GM10266 (cell line): ENCODE measurements around the gene PTPN22.
A peak's percentile ranks its signal among the peaks of the same experiment; 100 is the strongest.

Experiments
- DNase-seq: peaks from one replicate; pipeline ENCODE4 v3.0.0; 2012; ENCODE audit errors: extremely low spot score
- CTCF ChIP-seq: IDR thresholded peaks from 2 replicates; pipeline ENCODE4 v1.5.1; 2012; ENCODE audit warnings: mild to moderate bottlenecking, low read depth; ENCODE audit not compliant: control insufficient read depth, insufficient read depth; ENCODE audit errors: missing control alignments

PTPN22 gene

GRCh38 chr1:113786069-113786468 lies 85.4 kb downstream of the PTPN22 start:
- TF ChIP-seq CTCF = no peak
- DNase-seq = no peak

GRCh38 chr1:113784104-113784779 lies 87.3 kb downstream of the PTPN22 start:
- peak; percentile 16 for DNase-seq
- no peak for TF ChIP-seq CTCF

- TF ChIP-seq CTCF = no peak
- DNase-seq = no peak
Observed at GRCh38 chr1:113783254-113784103, 88.0 kb downstream of the PTPN22 start.

GRCh38 chr1:113782406-113782805 lies 89.1 kb downstream of the PTPN22 start:
- no peak for DNase-seq
- no peak for TF ChIP-seq CTCF

GRCh38 chr1:113780374-113781146 lies 91.0 kb downstream of the PTPN22 start:
- no peak for DNase-seq
- no peak for TF ChIP-seq CTCF

GRCh38 chr1:113779542-113779941 lies 92.0 kb downstream of the PTPN22 start:
- DNase-seq = no peak
- TF ChIP-seq CTCF = no peak
